GM12892 (cell line): ENCODE measurements around the gene CADPS.

ENCODE experiments used
- DNase-seq: peaks from one replicate; pipeline ENCODE4 v3.0.0; 2011; ENCODE audit not compliant: insufficient read length
- FAIRE-seq: peaks from 2 replicates; lab custom pipeline; 2011; peaks lifted over from hg19 to GRCh38; lab: Jason Lieb, UNC
- POLR2A ChIP-seq: IDR thresholded peaks from 2 replicates; pipeline ENCODE4 v1.6.1; 2011; ENCODE audit warnings: low read depth, low read length, control low read depth
- POLR2AphosphoS5 ChIP-seq: IDR thresholded peaks from 2 replicates; pipeline ENCODE4 v1.6.1; 2011; ENCODE audit warnings: low read depth, low read length, control low read depth
- TAF1 ChIP-seq: IDR thresholded peaks from 2 replicates; pipeline ENCODE4 v1.6.1; 2011; ENCODE audit warnings: low read depth, mild to moderate bottlenecking, control low read depth, low read length, borderline replicate concordance

The CADPS gene

GRCh38 chr3:62607287-62608029 lies 267.8 kb downstream of the CADPS start:
- TF ChIP-seq POLR2A (no peak), POLR2AphosphoS5 (no peak), TAF1 (no peak)

GRCh38 chr3:62605413-62606068 lies 269.7 kb downstream of the CADPS start:
- no peak for TF ChIP-seq POLR2AphosphoS5
- TF ChIP-seq POLR2A = no peak
- no peak for TF ChIP-seq TAF1
- no peak for FAIRE-seq

More at GRCh38 chr3:62607287-62608029, 267.8 kb downstream of the CADPS start:
- no peak for DNase-seq
- no peak for FAIRE-seq

GRCh38 chr3:62604751-62605351 lies 270.4 kb downstream of the CADPS start:
- TF ChIP-seq TAF1 = no peak
- no peak for TF ChIP-seq POLR2A
- TF ChIP-seq POLR2AphosphoS5 = no peak
- no peak for DNase-seq
- FAIRE-seq = no peak

More at GRCh38 chr3:62605413-62606068, 269.7 kb downstream of the CADPS start:
- no peak for DNase-seq

- TF ChIP-seq POLR2A = no peak
- TF ChIP-seq TAF1 = no peak
- no peak for TF ChIP-seq POLR2AphosphoS5
- FAIRE-seq = no peak
- no peak for DNase-seq
These were observed 270.9 kb downstream of the CADPS start for GRCh38 chr3:62604298-62604697.

GRCh38 chr3:62602987-62603386 lies 272.2 kb downstream of the CADPS start:
- no peak for FAIRE-seq
- no peak for DNase-seq
- TF ChIP-seq TAF1 (no peak), POLR2A (no peak), POLR2AphosphoS5 (no peak)

- TF ChIP-seq POLR2A = no peak
- no peak for TF ChIP-seq POLR2AphosphoS5
- TF ChIP-seq TAF1 = no peak
- FAIRE-seq (no peak), DNase-seq (no peak)
These were observed 273.0 kb downstream of the CADPS start for GRCh38 chr3:62602129-62602770.

GRCh38 chr3:62601238-62602070 lies 273.8 kb downstream of the CADPS start:
- DNase-seq = no peak
- no peak for FAIRE-seq
- no peak for TF ChIP-seq POLR2AphosphoS5
- TF ChIP-seq POLR2A = no peak
- no peak for TF ChIP-seq TAF1

GRCh38 chr3:62600033-62600432 lies 275.2 kb downstream of the CADPS start:
- no peak for DNase-seq
- FAIRE-seq = no peak

GRCh38 chr3:62597491-62597890 lies 277.7 kb downstream of the CADPS start:
- no peak for FAIRE-seq
- no peak for DNase-seq
- TF ChIP-seq TAF1 = no peak
- no peak for TF ChIP-seq POLR2A
- no peak for TF ChIP-seq POLR2AphosphoS5

More at GRCh38 chr3:62600033-62600432, 275.2 kb downstream of the CADPS start:
- no peak for TF ChIP-seq POLR2AphosphoS5

GRCh38 chr3:62592408-62592807 lies 282.8 kb downstream of the CADPS start:
- TF ChIP-seq POLR2A (no peak), TAF1 (no peak), POLR2AphosphoS5 (no peak)

More at GRCh38 chr3:62592408-62592807, 282.8 kb downstream of the CADPS start:
- DNase-seq = no peak
- no peak for FAIRE-seq
